Caco-2 (cell line): ENCODE measurements around the gene CUL9. TPM values are rescaled to one million over a fixed set of nuclear protein-coding genes. Genes with fewer than 3 reads are reported as not detected.
"Not testable (repeated sequence)": the region's sequence is repeated elsewhere in the genome, so short reads cannot be mapped to it uniquely, and the experiment has no call there.

ENCODE experiments used
- Bru-seq: library from RNA; stranded (reverse); fragments of 400-500 nt; gene quantifications from one replicate; lab custom pipeline; 2021; lab: Mats Ljungman, UMichigan
- BruChase-seq, 2 experiments: library from RNA; stranded (reverse); fragments of 400-500 nt; gene quantifications; one replicate each; lab custom pipeline; 2021; lab: Mats Ljungman, UMichigan
- BruUV-seq: library from RNA; stranded (reverse); fragments of 400-500 nt; replicated peaks from 2 replicates; lab custom pipeline; 2021; lab: Mats Ljungman, UMichigan
- CTCF ChIA-PET: fragments of 300-600 bp; sonication (Branson Sonifier 250); formaldehyde crosslinking; loops from one replicate; lab custom pipeline; 2022; ENCODE audit warnings: antibody characterized with exemption; lab: Charles Lee
- POLR2A ChIA-PET: fragments of 300-600 bp; sonication (Branson Sonifier 250); formaldehyde crosslinking; loops from one replicate; lab custom pipeline; 2022; ENCODE audit warnings: antibody characterized with exemption; lab: Charles Lee
- DNase-seq, 2 experiments: peaks; one replicate each; pipeline versions ENCODE4 v3.0.0 to v3.0.0-alpha.2; 2020 to 2022
- H3K27me3 ChIP-seq: replicated peaks from 2 replicates; pipeline ENCODE4 v1.6.0; 2011; ENCODE audit warnings: low read length; ENCODE audit not compliant: control insufficient read depth, insufficient read depth
- H3K36me3 ChIP-seq: 2 replicates; pipeline ENCODE4 v1.5.1; 2011; ENCODE audit warnings: low read length; ENCODE audit not compliant: control insufficient read depth, insufficient read depth
- H3K4me1 ChIP-seq: fragments of 250-450 bp; sonication (Bioruptor Pico); 2 replicates; pipeline ENCODE4 v1.5.1; 2020; ENCODE audit warnings: mild to moderate bottlenecking
- H3K4me3 ChIP-seq: 2 replicates; pipeline ENCODE4 v1.5.1; 2011; ENCODE audit warnings: low read depth, mild to moderate bottlenecking, control low read depth, low read length
- H3K9me3 ChIP-seq: fragments of 250-450 bp; sonication (Bioruptor Pico); 2 replicates; pipeline ENCODE4 v1.5.1; 2020; ENCODE audit warnings: mild to moderate bottlenecking, moderate library complexity
- H3K27ac Mint-ChIP-seq: one replicate; pipeline ENCODE4 v1.8.0; 2022; ENCODE audit warnings: mixed read lengths; ENCODE audit not compliant: unreplicated experiment
- H3K27me3 Mint-ChIP-seq: one replicate; pipeline ENCODE4 v1.8.0; 2022; ENCODE audit warnings: mixed read lengths; ENCODE audit not compliant: insufficient read depth, unreplicated experiment
- H3K36me3 Mint-ChIP-seq: one replicate; pipeline ENCODE4 v1.8.0; 2022; ENCODE audit warnings: mild to moderate bottlenecking, mixed read lengths; ENCODE audit not compliant: insufficient read depth, unreplicated experiment
- H3K4me1 Mint-ChIP-seq: one replicate; pipeline ENCODE4 v1.8.0; 2022; ENCODE audit warnings: low read depth, mixed read lengths; ENCODE audit not compliant: unreplicated experiment
- H3K4me3 Mint-ChIP-seq: one replicate; pipeline ENCODE4 v1.8.0; 2022; ENCODE audit warnings: mild to moderate bottlenecking, moderate library complexity, mixed read lengths; ENCODE audit not compliant: unreplicated experiment
- H3K9me3 Mint-ChIP-seq: one replicate; pipeline ENCODE4 v1.8.0; 2022; ENCODE audit warnings: mixed read lengths; ENCODE audit not compliant: unreplicated experiment
- intact Hi-C: fragments of 100-400 bp; cut with micrococcal nuclease; formaldehyde crosslinking; loops from one replicate; pipeline ENCODE4 v1.10.0; 2022; ENCODE audit not compliant: unreplicated experiment
- long read RNA-seq: library from polyadenylated mRNA; stranded (forward); transcript quantifications from one replicate; pipeline ENCODE4 v2.0.0, GENCODE V29; 2022
- total RNA-seq: library from RNA; stranded (reverse); gene quantifications from 2 replicates; pipeline ENCODE4 v1.2.3, GENCODE V29; 2022
- TF ChIP-seq, protein P1 (sequence below), 2 experiments: fragments of 200-600 bp in 1 of 2; IDR thresholded peaks; 1 replicate in 1 of 2; 2 replicates in 1 of 2; pipeline versions ENCODE4 v1.5.1 to v1.8.0; 2011 to 2022; ENCODE audit warnings: antibody characterized with exemption in 1 of 2, control low read depth in 1 of 2, inconsistent platforms in 1 of 2, low read depth in 1 of 2, low read length in 1 of 2, mild to moderate bottlenecking in 1 of 2, moderate library complexity in 1 of 2; ENCODE audit not compliant: insufficient read depth in 1 of 2, severe bottlenecking in 1 of 2, unreplicated experiment in 1 of 2

CUL9 gene
- total RNA-seq (16.7 and 16.8 TPM in 2 replicates), Bru-seq, nascent RNA (percentile 51 among the genes with signal in this experiment), BruChase-seq, experiment 1, labeled RNA remaining after a 2-hour chase (percentile 56 among the genes with signal in this experiment), BruChase-seq, experiment 2, labeled RNA remaining after a 6-hour chase (percentile 59 among the genes with signal in this experiment)
- long read RNA-seq, partial matches to known transcripts, result 5 of 9 reads
- long read RNA-seq, other reads (novel, unspliced or antisense), result 4 of 9 reads

DNA sequence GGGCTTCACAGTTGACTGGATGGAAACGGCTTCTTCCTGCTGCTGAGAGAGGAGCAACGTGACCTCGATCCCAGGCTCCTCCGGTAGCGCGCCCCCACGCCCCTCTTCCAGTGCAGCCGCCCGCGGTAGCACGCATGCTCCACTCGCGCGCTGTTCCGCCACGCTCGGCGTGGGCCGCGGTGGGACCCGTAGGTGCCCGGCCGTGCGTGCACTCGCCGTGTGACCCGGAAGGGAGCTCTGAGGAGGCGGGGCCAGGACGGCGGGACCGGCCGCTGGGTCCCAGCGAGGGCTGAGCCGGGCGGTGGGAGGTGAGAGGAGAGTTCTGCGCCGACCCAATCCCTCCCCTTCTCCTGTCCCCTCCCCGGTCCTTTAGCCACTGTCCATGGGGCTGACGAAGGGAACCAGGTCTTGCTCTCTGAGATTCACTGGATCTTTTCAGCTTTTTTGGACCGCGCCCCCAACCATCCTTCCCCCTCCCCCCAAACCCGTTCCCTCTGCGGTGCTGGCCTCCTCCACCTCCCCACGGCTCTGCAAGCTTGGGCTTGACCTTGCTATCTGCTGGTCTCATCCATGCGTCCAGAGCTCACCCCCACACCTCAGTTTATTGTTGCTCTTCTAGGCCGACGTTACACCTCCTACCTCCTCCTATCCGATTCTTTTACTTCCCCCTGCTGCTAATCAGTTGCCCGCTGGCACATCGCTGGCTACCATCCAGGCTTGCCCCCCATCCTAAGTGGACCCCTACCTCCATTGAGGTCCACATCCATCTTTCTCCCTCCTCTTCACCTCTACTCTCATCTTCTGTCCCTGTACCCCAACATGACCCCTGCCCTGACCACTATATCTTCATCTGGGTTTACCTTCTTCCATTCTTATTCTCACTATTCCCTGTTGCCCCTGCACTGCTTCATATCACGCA is at the start of gene CUL9:
CUL9 (plus strand) TSS at position 255 of the 919 bp plus-strand sequence. CDS start 2,115 bp downstream, outside the sequence.
- peaks cover 14% of the 10 kb centered on the region for H3K4me1 Mint-ChIP-seq
- no TSS peak for BruUV-seq
- peak within 1 kb of the TSS; percentile 91 for H3K4me3 Mint-ChIP-seq
- H3K27ac Mint-ChIP-seq, result peak within 1 kb of the TSS; percentile 33
- CTCF ChIA-PET, result interaction anchor here (0.6 to 1.0 kb wide), 4 partner anchors 10 to 196 kb away, joined by 3 to 6 read pairs (median 4); partner anchors contain the start of gene DNPH1
- TF ChIP-seq, protein P1, sequence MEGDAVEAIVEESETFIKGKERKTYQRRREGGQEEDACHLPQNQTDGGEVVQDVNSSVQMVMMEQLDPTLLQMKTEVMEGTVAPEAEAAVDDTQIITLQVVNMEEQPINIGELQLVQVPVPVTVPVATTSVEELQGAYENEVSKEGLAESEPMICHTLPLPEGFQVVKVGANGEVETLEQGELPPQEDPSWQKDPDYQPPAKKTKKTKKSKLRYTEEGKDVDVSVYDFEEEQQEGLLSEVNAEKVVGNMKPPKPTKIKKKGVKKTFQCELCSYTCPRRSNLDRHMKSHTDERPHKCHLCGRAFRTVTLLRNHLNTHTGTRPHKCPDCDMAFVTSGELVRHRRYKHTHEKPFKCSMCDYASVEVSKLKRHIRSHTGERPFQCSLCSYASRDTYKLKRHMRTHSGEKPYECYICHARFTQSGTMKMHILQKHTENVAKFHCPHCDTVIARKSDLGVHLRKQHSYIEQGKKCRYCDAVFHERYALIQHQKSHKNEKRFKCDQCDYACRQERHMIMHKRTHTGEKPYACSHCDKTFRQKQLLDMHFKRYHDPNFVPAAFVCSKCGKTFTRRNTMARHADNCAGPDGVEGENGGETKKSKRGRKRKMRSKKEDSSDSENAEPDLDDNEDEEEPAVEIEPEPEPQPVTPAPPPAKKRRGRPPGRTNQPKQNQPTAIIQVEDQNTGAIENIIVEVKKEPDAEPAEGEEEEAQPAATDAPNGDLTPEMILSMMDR (IDR thresholded peaks at IDR 0.05; ENCODE audit: insufficient read depth in 1 of 2, low read depth in 1 of 2, low read length in 1 of 2, severe bottlenecking in 1 of 2, unreplicated experiment in 1 of 2), result no peak
- no peaks in the 10 kb centered on the region for H3K9me3 ChIP-seq
- POLR2A ChIA-PET, result interaction anchor here (0.5 to 1.0 kb wide), 9 partner anchors 8 to 295 kb away, joined by 3 to 8 read pairs (median 3); partner anchors contain the start of genes DNPH1, KLC4, MRPL2 and PTK7
- no peaks in the 10 kb centered on the region for H3K9me3 Mint-ChIP-seq
- H3K27me3 Mint-ChIP-seq, result no peaks in the 10 kb centered on the region
- peak within 1 kb of the TSS; percentile 61 for H3K4me3 ChIP-seq
- peaks cover 3% of the 10 kb centered on the region for H3K36me3 ChIP-seq
- H3K27me3 ChIP-seq, result no peaks in the 10 kb centered on the region
- DNase-seq, result peak; percentile 71 to 83
- peaks cover 17% of the 10 kb centered on the region for H3K36me3 Mint-ChIP-seq
- intact Hi-C loops, result no loop called here
- H3K4me1 ChIP-seq, result no peaks in the 10 kb centered on the region

DNA sequence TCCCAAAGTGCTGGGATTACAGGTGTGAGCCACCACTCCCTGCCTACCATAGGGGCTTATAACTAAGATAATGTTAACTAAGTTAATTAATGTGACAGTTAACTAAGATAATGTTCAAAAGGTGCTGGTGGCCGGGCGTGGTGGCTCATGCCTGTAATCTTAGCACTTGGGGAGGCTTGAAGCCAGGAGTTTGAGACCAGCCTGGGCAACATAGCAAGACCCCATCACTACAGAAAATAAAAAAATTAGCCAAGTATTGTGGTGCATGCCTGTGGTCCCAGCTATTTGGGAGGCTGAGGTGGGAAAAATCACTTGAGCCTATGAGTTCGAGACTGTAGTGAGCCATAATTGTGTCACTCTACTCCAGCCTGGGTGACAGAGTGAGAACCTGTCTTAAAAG is 43.7 kb upstream of the CUL9 start:
- CTCF ChIA-PET, result no interaction called here

DNA sequence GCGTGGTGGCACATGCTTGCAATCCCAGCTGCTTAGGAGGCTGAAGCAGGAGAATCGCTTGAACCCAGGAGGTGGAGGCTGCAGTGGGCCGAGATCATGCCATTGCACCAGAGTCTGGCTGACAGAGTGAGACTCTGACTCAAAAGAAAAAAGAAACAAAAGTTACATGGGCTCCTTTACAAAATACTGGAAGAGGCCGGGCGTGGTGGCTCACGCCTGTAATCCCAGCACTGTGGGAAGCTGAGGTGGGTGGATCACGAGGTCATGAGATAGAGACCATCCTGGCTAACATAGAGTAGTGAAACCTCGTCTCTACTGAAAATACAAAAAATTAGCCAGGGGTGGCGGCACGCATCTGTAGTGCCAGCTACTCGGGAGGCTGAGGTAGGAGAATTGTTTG is 42.0 kb upstream of the CUL9 start:
- H3K9me3 Mint-ChIP-seq, H3K9me3 ChIP-seq, H3K4me1 ChIP-seq, H3K36me3 ChIP-seq, POLR2A ChIA-PET, BruUV-seq, H3K27ac Mint-ChIP-seq, H3K27me3 ChIP-seq, H3K27me3 Mint-ChIP-seq, H3K4me3 ChIP-seq, intact Hi-C loops, CTCF ChIA-PET, DNase-seq, H3K4me1 Mint-ChIP-seq, H3K4me3 Mint-ChIP-seq: not testable (repeated sequence)
- H3K36me3 Mint-ChIP-seq, result peaks cover 23% of the 10 kb centered on the region

More for the DNA sequence above, 43.7 kb upstream of the CUL9 start:
- intact Hi-C loops, result no loop called here
- no peaks in the 10 kb centered on the region for H3K9me3 Mint-ChIP-seq
- H3K4me3 Mint-ChIP-seq, result no peak overlapping the region
- H3K4me3 ChIP-seq, result no peak overlapping the region
- no peaks in the 10 kb centered on the region for H3K9me3 ChIP-seq
- no peak overlapping the region for H3K27ac Mint-ChIP-seq
- no peaks in the 10 kb centered on the region for H3K36me3 ChIP-seq
- H3K36me3 Mint-ChIP-seq, result peaks cover 27% of the 10 kb centered on the region
- no peaks in the 10 kb centered on the region; the same call in 1 of the 2 replicates for H3K4me1 ChIP-seq
- H3K27me3 ChIP-seq, result no peaks in the 10 kb centered on the region
- TF ChIP-seq, protein P1 (IDR thresholded peaks at IDR 0.05; ENCODE audit: insufficient read depth in 1 of 2, low read depth in 1 of 2, low read length in 1 of 2, severe bottlenecking in 1 of 2, unreplicated experiment in 1 of 2), result no peak
- POLR2A ChIA-PET, result no interaction called here
- no TSS peak for BruUV-seq
- H3K27me3 Mint-ChIP-seq, result no peaks in the 10 kb centered on the region
- no peaks in the 10 kb centered on the region for H3K4me1 Mint-ChIP-seq
- DNase-seq, result no peak
